ENCODE measurements around the gene SLC9C2. TPM values are rescaled to one million over a fixed set of nuclear protein-coding genes. Genes with fewer than 3 reads are reported as not detected.

Gene SLC9C2
- total RNA-seq, 1 experiment from 2014 or later, result not detected

GRCh38 chr1:173509797-173510196 lies 93.1 kb downstream of the SLC9C2 start:
- no peak for TF ChIP-seq CTCF (IDR thresholded peaks at IDR 0.05; ENCODE audit: unreplicated experiment)
- no peak overlapping the region for H3K4me3 Mint-ChIP-seq (ENCODE audit: low read depth, unreplicated experiment)
- H3K36me3 Mint-ChIP-seq (ENCODE audit: insufficient read depth, unreplicated experiment), result no peaks in the 10 kb centered on the region
- intact Hi-C loops (cut with micrococcal nuclease; ENCODE audit: unreplicated experiment), result loop anchor here (10.0 kb wide), 1 partner anchor 205 kb away; the partner anchor contains the start of gene KLHL20
- H3K4me1 Mint-ChIP-seq (ENCODE audit: low read depth, unreplicated experiment), result peaks cover 32% of the 10 kb centered on the region
- H3K27me3 Mint-ChIP-seq (ENCODE audit: unreplicated experiment), result no peaks in the 10 kb centered on the region
- CTCF ChIA-PET, result interaction anchor here (0.5 kb wide), 1 partner anchor 148 kb away, joined by 3 read pairs; no protein-coding TSS in a partner anchor
- no peak for DNase-seq
- peaks cover 2% of the 10 kb centered on the region for H3K9me3 Mint-ChIP-seq (ENCODE audit: low read depth, unreplicated experiment)
- H3K27ac Mint-ChIP-seq (ENCODE audit: unreplicated experiment), result no peak overlapping the region
- BruUV-seq (replicated peaks), result no TSS peak

GRCh38 chr1:173508541-173508940 lies 94.3 kb downstream of the SLC9C2 start:
- Mint-ChIP-seq H3K4me3 (ENCODE audit: low read depth, unreplicated experiment) (no peak overlapping the region), H3K27ac (ENCODE audit: unreplicated experiment) (peak overlapping the region; percentile 7), H3K9me3 (ENCODE audit: low read depth, unreplicated experiment) (peaks cover under 1% of the 10 kb centered on the region), H3K27me3 (ENCODE audit: unreplicated experiment) (no peaks in the 10 kb centered on the region), H3K36me3 (ENCODE audit: insufficient read depth, unreplicated experiment) (no peaks in the 10 kb centered on the region), H3K4me1 (ENCODE audit: low read depth, unreplicated experiment) (peaks cover 32% of the 10 kb centered on the region)
- intact Hi-C loops (cut with micrococcal nuclease; ENCODE audit: unreplicated experiment), result loop anchor here (10.0 kb wide), 1 partner anchor 206 kb away; the partner anchor contains the start of gene KLHL20
- no TSS peak for BruUV-seq (replicated peaks)
- no peak for DNase-seq
- no peak for TF ChIP-seq CTCF (IDR thresholded peaks at IDR 0.05; ENCODE audit: unreplicated experiment)
- CTCF ChIA-PET, result interaction anchor here (0.7 kb wide), 1 partner anchor 12 kb away, joined by 5 read pairs; no protein-coding TSS in a partner anchor

GRCh38 chr1:173507847-173508209 lies 95.0 kb downstream of the SLC9C2 start:
- no peak for TF ChIP-seq CTCF (IDR thresholded peaks at IDR 0.05; ENCODE audit: unreplicated experiment)
- no TSS peak for BruUV-seq (replicated peaks)
- intact Hi-C loops (cut with micrococcal nuclease; ENCODE audit: unreplicated experiment), result loop anchor here (2.0 to 10.0 kb wide), 3 partner anchors 47 to 207 kb away; partner anchors contain the start of gene KLHL20
- Mint-ChIP-seq H3K4me3 (ENCODE audit: low read depth, unreplicated experiment) (peak overlapping the region; percentile 37), H3K27me3 (ENCODE audit: unreplicated experiment) (no peaks in the 10 kb centered on the region), H3K4me1 (ENCODE audit: low read depth, unreplicated experiment) (peaks cover 32% of the 10 kb centered on the region), H3K9me3 (ENCODE audit: low read depth, unreplicated experiment) (no peaks in the 10 kb centered on the region), H3K36me3 (ENCODE audit: insufficient read depth, unreplicated experiment) (no peaks in the 10 kb centered on the region), H3K27ac (ENCODE audit: unreplicated experiment) (peak overlapping the region; percentile 40)
- CTCF ChIA-PET, result interaction anchor here (0.8 to 1.4 kb wide), 4 partner anchors 11 to 207 kb away, joined by 3 to 7 read pairs (median 4); partner anchors contain the start of gene KLHL20
- DNase-seq, result peak; percentile 37

GRCh38 chr1:173507205-173507846 lies 95.5 kb downstream of the SLC9C2 start:
- peak overlapping the region; percentile 40 for H3K27ac Mint-ChIP-seq (ENCODE audit: unreplicated experiment)
- TF ChIP-seq CTCF (IDR thresholded peaks at IDR 0.05; ENCODE audit: unreplicated experiment), result no peak
- intact Hi-C loops (cut with micrococcal nuclease; ENCODE audit: unreplicated experiment), result loop anchor here (2.0 to 10.0 kb wide), 3 partner anchors 47 to 207 kb away; partner anchors contain the start of gene KLHL20
- peak; percentile 41 for DNase-seq
- H3K9me3 Mint-ChIP-seq (ENCODE audit: low read depth, unreplicated experiment), result no peaks in the 10 kb centered on the region
- H3K4me1 Mint-ChIP-seq (ENCODE audit: low read depth, unreplicated experiment), result peaks cover 32% of the 10 kb centered on the region
- peak overlapping the region; percentile 37 for H3K4me3 Mint-ChIP-seq (ENCODE audit: low read depth, unreplicated experiment)
- no peaks in the 10 kb centered on the region for H3K36me3 Mint-ChIP-seq (ENCODE audit: insufficient read depth, unreplicated experiment)
- CTCF ChIA-PET, result interaction anchor here (0.6 to 1.4 kb wide), 8 partner anchors 11 to 1292 kb away, joined by 3 to 7 read pairs (median 4); partner anchors contain the start of gene KLHL20
- no TSS peak for BruUV-seq (replicated peaks)
- H3K27me3 Mint-ChIP-seq (ENCODE audit: unreplicated experiment), result no peaks in the 10 kb centered on the region

All from Calu3 (cell line).